ENCODE data around the gene MUTYH. TPM values are rescaled to one million over a fixed set of nuclear protein-coding genes. Genes with fewer than 3 reads are reported as not detected.

Gene MUTYH
- total RNA-seq, 1 experiment from 2014 or later, result 65.7 TPM

DNA sequence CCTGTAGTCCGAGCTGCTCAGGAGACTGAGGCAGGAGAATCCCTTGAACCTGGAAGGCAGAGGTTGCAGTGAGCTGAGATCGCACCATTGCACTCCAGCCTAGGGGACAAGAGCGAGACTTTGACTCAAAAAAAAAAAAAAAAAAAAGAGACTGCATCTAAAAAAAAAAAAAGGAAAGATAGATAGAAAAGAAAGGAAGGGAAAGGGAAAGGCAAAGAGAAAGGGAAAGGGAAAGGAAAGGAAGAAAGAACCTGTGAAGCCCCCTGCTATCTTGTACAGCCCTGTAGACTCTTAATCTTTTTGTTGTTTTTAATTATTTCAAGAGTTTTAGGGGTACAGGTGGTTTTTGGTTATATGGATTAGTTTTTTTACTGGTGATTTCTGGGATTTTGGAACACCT is 46.0 kb upstream of the MUTYH start (continued):
- TF ChIP-seq, protein P1, sequence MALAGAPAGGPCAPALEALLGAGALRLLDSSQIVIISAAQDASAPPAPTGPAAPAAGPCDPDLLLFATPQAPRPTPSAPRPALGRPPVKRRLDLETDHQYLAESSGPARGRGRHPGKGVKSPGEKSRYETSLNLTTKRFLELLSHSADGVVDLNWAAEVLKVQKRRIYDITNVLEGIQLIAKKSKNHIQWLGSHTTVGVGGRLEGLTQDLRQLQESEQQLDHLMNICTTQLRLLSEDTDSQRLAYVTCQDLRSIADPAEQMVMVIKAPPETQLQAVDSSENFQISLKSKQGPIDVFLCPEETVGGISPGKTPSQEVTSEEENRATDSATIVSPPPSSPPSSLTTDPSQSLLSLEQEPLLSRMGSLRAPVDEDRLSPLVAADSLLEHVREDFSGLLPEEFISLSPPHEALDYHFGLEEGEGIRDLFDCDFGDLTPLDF (CRISPR knock-in tag; IDR thresholded peaks at IDR 0.05), result no peak
- TF ChIP-seq, protein P2, sequence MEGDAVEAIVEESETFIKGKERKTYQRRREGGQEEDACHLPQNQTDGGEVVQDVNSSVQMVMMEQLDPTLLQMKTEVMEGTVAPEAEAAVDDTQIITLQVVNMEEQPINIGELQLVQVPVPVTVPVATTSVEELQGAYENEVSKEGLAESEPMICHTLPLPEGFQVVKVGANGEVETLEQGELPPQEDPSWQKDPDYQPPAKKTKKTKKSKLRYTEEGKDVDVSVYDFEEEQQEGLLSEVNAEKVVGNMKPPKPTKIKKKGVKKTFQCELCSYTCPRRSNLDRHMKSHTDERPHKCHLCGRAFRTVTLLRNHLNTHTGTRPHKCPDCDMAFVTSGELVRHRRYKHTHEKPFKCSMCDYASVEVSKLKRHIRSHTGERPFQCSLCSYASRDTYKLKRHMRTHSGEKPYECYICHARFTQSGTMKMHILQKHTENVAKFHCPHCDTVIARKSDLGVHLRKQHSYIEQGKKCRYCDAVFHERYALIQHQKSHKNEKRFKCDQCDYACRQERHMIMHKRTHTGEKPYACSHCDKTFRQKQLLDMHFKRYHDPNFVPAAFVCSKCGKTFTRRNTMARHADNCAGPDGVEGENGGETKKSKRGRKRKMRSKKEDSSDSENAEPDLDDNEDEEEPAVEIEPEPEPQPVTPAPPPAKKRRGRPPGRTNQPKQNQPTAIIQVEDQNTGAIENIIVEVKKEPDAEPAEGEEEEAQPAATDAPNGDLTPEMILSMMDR (IDR thresholded peaks at IDR 0.05), result no peak
- TF ChIP-seq, protein P3, sequence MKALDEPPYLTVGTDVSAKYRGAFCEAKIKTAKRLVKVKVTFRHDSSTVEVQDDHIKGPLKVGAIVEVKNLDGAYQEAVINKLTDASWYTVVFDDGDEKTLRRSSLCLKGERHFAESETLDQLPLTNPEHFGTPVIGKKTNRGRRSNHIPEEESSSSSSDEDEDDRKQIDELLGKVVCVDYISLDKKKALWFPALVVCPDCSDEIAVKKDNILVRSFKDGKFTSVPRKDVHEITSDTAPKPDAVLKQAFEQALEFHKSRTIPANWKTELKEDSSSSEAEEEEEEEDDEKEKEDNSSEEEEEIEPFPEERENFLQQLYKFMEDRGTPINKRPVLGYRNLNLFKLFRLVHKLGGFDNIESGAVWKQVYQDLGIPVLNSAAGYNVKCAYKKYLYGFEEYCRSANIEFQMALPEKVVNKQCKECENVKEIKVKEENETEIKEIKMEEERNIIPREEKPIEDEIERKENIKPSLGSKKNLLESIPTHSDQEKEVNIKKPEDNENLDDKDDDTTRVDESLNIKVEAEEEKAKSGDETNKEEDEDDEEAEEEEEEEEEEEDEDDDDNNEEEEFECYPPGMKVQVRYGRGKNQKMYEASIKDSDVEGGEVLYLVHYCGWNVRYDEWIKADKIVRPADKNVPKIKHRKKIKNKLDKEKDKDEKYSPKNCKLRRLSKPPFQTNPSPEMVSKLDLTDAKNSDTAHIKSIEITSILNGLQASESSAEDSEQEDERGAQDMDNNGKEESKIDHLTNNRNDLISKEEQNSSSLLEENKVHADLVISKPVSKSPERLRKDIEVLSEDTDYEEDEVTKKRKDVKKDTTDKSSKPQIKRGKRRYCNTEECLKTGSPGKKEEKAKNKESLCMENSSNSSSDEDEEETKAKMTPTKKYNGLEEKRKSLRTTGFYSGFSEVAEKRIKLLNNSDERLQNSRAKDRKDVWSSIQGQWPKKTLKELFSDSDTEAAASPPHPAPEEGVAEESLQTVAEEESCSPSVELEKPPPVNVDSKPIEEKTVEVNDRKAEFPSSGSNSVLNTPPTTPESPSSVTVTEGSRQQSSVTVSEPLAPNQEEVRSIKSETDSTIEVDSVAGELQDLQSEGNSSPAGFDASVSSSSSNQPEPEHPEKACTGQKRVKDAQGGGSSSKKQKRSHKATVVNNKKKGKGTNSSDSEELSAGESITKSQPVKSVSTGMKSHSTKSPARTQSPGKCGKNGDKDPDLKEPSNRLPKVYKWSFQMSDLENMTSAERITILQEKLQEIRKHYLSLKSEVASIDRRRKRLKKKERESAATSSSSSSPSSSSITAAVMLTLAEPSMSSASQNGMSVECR (CRISPR knock-in tag; IDR thresholded peaks at IDR 0.05; ENCODE audit: borderline replicate concordance), result no peak
- TF ChIP-seq TEAD4 (CRISPR knock-in tag; IDR thresholded peaks at IDR 0.05) (no peak), JUN (CRISPR knock-in tag; IDR thresholded peaks at IDR 0.05) (no peak), ETV6 (CRISPR knock-in tag; IDR thresholded peaks at IDR 0.05) (no peak), FOXP1 (CRISPR knock-in tag; IDR thresholded peaks at IDR 0.05; ENCODE audit: borderline replicate concordance) (no peak)
- TF ChIP-seq, protein P4, sequence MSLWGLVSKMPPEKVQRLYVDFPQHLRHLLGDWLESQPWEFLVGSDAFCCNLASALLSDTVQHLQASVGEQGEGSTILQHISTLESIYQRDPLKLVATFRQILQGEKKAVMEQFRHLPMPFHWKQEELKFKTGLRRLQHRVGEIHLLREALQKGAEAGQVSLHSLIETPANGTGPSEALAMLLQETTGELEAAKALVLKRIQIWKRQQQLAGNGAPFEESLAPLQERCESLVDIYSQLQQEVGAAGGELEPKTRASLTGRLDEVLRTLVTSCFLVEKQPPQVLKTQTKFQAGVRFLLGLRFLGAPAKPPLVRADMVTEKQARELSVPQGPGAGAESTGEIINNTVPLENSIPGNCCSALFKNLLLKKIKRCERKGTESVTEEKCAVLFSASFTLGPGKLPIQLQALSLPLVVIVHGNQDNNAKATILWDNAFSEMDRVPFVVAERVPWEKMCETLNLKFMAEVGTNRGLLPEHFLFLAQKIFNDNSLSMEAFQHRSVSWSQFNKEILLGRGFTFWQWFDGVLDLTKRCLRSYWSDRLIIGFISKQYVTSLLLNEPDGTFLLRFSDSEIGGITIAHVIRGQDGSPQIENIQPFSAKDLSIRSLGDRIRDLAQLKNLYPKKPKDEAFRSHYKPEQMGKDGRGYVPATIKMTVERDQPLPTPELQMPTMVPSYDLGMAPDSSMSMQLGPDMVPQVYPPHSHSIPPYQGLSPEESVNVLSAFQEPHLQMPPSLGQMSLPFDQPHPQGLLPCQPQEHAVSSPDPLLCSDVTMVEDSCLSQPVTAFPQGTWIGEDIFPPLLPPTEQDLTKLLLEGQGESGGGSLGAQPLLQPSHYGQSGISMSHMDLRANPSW (CRISPR knock-in tag; conservative IDR thresholded peaks at IDR 0.05; ENCODE audit: low read depth), result no peak
- TF ChIP-seq, protein P5, sequence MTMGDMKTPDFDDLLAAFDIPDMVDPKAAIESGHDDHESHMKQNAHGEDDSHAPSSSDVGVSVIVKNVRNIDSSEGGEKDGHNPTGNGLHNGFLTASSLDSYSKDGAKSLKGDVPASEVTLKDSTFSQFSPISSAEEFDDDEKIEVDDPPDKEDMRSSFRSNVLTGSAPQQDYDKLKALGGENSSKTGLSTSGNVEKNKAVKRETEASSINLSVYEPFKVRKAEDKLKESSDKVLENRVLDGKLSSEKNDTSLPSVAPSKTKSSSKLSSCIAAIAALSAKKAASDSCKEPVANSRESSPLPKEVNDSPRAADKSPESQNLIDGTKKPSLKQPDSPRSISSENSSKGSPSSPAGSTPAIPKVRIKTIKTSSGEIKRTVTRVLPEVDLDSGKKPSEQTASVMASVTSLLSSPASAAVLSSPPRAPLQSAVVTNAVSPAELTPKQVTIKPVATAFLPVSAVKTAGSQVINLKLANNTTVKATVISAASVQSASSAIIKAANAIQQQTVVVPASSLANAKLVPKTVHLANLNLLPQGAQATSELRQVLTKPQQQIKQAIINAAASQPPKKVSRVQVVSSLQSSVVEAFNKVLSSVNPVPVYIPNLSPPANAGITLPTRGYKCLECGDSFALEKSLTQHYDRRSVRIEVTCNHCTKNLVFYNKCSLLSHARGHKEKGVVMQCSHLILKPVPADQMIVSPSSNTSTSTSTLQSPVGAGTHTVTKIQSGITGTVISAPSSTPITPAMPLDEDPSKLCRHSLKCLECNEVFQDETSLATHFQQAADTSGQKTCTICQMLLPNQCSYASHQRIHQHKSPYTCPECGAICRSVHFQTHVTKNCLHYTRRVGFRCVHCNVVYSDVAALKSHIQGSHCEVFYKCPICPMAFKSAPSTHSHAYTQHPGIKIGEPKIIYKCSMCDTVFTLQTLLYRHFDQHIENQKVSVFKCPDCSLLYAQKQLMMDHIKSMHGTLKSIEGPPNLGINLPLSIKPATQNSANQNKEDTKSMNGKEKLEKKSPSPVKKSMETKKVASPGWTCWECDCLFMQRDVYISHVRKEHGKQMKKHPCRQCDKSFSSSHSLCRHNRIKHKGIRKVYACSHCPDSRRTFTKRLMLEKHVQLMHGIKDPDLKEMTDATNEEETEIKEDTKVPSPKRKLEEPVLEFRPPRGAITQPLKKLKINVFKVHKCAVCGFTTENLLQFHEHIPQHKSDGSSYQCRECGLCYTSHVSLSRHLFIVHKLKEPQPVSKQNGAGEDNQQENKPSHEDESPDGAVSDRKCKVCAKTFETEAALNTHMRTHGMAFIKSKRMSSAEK (CRISPR knock-in tag; IDR thresholded peaks at IDR 0.05; ENCODE audit: borderline replicate concordance), result no peak
- TF ChIP-seq, protein P6, sequence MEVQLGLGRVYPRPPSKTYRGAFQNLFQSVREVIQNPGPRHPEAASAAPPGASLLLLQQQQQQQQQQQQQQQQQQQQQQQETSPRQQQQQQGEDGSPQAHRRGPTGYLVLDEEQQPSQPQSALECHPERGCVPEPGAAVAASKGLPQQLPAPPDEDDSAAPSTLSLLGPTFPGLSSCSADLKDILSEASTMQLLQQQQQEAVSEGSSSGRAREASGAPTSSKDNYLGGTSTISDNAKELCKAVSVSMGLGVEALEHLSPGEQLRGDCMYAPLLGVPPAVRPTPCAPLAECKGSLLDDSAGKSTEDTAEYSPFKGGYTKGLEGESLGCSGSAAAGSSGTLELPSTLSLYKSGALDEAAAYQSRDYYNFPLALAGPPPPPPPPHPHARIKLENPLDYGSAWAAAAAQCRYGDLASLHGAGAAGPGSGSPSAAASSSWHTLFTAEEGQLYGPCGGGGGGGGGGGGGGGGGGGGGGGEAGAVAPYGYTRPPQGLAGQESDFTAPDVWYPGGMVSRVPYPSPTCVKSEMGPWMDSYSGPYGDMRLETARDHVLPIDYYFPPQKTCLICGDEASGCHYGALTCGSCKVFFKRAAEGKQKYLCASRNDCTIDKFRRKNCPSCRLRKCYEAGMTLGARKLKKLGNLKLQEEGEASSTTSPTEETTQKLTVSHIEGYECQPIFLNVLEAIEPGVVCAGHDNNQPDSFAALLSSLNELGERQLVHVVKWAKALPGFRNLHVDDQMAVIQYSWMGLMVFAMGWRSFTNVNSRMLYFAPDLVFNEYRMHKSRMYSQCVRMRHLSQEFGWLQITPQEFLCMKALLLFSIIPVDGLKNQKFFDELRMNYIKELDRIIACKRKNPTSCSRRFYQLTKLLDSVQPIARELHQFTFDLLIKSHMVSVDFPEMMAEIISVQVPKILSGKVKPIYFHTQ (CRISPR knock-in tag; IDR thresholded peaks at IDR 0.05), result no peak

Measured in WTC11 (cell line).